ENCODE measurements around the gene ZBTB3. TPM values are rescaled to one million over a fixed set of nuclear protein-coding genes. Genes with fewer than 3 reads are reported as not detected.

Gene ZBTB3
- polyA plus RNA-seq, 2 of the 4 experiments (the other 2 are of a cell fraction) = 2.0 to 3.1 TPM

DNA sequence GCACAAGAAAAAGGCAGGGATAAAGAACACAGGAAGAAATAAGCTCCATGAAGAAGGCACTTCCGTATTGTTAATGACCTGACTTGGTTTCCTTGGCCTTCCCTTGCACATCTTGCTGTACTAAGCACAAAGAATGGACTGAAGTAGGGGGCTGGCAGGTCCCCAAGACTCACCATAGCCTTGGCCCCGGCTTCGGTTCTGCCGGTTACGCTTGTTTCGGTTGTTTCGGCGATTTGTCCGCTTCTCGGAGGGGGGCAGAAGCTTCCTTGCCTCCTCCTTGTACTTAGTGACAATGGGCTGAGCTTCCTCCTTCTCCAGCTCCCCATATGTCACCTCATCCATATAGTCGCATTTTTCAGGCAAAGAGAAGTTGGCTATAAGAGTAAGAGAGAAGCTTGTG is 37.1 kb downstream of the ZBTB3 start:
- DNase-seq (ENCODE audit: low read depth in 1 of 2, low spot score in 1 of 2) (no peak), ATAC-seq (no peak), FAIRE-seq (no peak)
- ChIA-PET POLR2A (interaction anchor here (2.0 kb wide), 1 partner anchor 11 kb away, joined by 14 read pairs; the partner anchor contains the start of genes HNRNPUL2 and TTC9C), CTCF (interaction anchor here (1.2 to 1.5 kb wide), 2 partner anchors 8 to 9 kb away, joined by 4 to 6 read pairs; partner anchors contain the start of genes BSCL2 and GNG3)
- 97% methylated on average over 11 of the region's 11 CpGs for WGBS (ENCODE audit: missing lambda C conversion rate)
- H3K4me2 ChIP-seq = no peak overlapping the region
- no peak for TF ChIP-seq CHD2 (IDR thresholded peaks at IDR 0.05; ENCODE audit: low read length, partially characterized antibody)
- TF ChIP-seq, protein P1, sequence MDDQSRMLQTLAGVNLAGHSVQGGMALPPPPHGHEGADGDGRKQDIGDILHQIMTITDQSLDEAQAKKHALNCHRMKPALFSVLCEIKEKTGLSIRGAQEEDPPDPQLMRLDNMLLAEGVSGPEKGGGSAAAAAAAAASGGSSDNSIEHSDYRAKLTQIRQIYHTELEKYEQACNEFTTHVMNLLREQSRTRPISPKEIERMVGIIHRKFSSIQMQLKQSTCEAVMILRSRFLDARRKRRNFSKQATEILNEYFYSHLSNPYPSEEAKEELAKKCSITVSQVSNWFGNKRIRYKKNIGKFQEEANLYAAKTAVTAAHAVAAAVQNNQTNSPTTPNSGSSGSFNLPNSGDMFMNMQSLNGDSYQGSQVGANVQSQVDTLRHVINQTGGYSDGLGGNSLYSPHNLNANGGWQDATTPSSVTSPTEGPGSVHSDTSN (IDR thresholded peaks at IDR 0.05) = no peak
- no peak for TF ChIP-seq KDM5A (IDR thresholded peaks at IDR 0.05)
- no peak for TF ChIP-seq POLR2A (IDR thresholded peaks at IDR 0.05; ENCODE audit: low read length)
- TF ChIP-seq, protein P2, sequence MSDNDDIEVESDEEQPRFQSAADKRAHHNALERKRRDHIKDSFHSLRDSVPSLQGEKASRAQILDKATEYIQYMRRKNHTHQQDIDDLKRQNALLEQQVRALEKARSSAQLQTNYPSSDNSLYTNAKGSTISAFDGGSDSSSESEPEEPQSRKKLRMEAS (IDR thresholded peaks at IDR 0.05) = no peak
- TF ChIP-seq KDM1A (IDR thresholded peaks at IDR 0.05; ENCODE audit: low read depth) = no peak
- no peak for TF ChIP-seq ZFP36 (IDR thresholded peaks at IDR 0.05; ENCODE audit: borderline replicate concordance, partially characterized antibody)
- TF ChIP-seq EHF (CRISPR knock-in tag; IDR thresholded peaks at IDR 0.05) = no peak
- TF ChIP-seq BHLHE40 (IDR thresholded peaks at IDR 0.05; ENCODE audit: low read depth, low read length) = no peak
- TF ChIP-seq JUNB (IDR thresholded peaks at IDR 0.05) = no peak
- no peak for TF ChIP-seq ESRRA (IDR thresholded peaks at IDR 0.05; ENCODE audit: borderline replicate concordance, low read length)
- no peak for TF ChIP-seq JUN (IDR thresholded peaks at IDR 0.05)
- TF ChIP-seq PHF8 (IDR thresholded peaks at IDR 0.05; ENCODE audit: borderline replicate concordance, low read depth) = no peak
- TF ChIP-seq, protein P3, sequence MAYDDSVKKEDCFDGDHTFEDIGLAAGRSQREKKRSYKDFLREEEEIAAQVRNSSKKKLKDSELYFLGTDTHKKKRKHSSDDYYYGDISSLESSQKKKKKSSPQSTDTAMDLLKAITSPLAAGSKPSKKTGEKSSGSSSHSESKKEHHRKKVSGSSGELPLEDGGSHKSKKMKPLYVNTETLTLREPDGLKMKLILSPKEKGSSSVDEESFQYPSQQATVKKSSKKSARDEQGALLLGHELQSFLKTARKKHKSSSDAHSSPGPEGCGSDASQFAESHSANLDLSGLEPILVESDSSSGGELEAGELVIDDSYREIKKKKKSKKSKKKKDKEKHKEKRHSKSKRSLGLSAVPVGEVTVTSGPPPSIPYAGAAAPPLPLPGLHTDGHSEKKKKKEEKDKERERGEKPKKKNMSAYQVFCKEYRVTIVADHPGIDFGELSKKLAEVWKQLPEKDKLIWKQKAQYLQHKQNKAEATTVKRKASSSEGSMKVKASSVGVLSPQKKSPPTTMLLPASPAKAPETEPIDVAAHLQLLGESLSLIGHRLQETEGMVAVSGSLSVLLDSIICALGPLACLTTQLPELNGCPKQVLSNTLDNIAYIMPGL (CRISPR knock-in tag; IDR thresholded peaks at IDR 0.05; ENCODE audit: borderline replicate concordance) = no peak
- TF ChIP-seq FOSB (CRISPR knock-in tag; IDR thresholded peaks at IDR 0.05) = no peak
- no peak for TF ChIP-seq HDAC2 (IDR thresholded peaks at IDR 0.05)
- no peak overlapping the region for H3K27ac ChIP-seq
- H3K9me3 ChIP-seq = no peaks in the 10 kb centered on the region
- no peak overlapping the region for H3K4me3 ChIP-seq
- peaks cover 35% of the 10 kb centered on the region for H3K4me1 ChIP-seq

DNA sequence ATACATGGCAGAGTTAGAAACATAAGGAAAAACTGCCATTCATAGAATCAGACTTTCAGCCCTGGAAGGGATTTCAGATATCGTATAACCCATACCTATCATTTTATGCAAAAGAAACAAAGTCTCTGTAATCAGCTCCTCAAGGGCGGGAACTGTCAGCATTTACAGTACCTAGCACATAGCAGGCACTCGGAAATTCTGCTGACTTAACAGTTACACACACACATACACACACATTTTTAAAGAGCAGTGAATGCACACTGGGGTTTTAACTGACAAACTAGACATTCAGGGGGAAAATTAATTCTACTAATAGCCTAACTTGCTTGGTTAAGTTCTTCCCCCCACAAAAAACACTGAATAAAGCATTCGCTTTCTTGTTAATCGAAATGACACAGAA is 37.8 kb downstream of the ZBTB3 start:
- POLR2A ChIA-PET = interaction anchor here (2.0 kb wide), 1 partner anchor 11 kb away, joined by 14 read pairs; the partner anchor contains the start of genes HNRNPUL2 and TTC9C
- 92% methylated on average over 5 of the region's 5 CpGs for WGBS (ENCODE audit: missing lambda C conversion rate)

DNA sequence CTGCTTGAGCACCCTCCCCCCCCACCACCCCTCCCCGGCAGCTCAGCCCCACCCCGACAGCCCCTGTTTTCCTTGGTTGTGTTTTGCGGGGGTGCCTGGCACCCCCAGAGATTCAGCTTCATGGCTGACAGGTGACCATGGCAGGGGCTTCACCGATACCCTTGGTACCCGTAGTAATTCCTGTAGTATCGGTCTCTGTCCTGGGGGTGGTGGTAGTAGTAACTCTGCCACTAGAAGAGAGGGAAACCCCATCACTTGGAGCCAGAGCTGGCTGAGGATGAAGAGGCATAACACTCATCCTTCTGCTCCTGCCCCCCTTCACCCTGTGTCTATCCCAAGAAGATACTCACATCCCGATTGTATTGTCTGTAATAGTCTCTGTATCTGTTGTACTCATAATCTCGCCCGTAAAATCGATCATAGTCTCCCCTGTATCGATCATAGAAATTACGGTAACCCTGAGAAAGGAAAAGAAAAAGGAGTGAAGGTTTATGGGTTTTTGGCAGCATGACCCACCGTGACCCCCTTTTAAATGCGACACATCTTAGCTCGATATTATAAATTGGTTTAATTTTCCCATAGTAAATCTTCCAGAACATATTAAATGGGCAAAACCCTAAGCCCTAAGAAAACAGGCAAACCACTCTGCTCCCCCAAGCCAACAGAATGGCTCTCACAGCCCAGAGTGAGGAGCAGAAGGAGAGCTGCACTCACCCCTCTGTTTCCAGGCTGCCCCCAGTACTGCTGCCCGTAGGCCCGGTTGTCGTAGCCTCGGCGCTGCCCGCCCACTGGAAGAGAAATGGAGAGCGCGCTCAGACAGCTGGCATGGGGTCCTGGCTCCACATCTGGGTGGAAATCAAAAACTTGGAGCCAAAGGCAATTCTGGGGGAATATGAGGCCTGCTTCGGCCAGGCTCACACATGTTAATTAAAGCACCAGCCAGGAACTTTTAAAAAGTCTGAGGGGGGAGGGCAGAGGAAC is 38.5 kb downstream of the ZBTB3 start:
- TF ChIP-seq KDM5A (IDR thresholded peaks at IDR 0.05) (no peak), GATA3 (IDR thresholded peaks at IDR 0.05; ENCODE audit: borderline replicate concordance) (no peak), KDM1A (IDR thresholded peaks at IDR 0.05; ENCODE audit: low read depth) (no peak)
- TF ChIP-seq, protein P4, sequence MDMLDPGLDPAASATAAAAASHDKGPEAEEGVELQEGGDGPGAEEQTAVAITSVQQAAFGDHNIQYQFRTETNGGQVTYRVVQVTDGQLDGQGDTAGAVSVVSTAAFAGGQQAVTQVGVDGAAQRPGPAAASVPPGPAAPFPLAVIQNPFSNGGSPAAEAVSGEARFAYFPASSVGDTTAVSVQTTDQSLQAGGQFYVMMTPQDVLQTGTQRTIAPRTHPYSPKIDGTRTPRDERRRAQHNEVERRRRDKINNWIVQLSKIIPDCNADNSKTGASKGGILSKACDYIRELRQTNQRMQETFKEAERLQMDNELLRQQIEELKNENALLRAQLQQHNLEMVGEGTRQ (IDR thresholded peaks at IDR 0.05) = no peak
- TF ChIP-seq, protein P5, sequence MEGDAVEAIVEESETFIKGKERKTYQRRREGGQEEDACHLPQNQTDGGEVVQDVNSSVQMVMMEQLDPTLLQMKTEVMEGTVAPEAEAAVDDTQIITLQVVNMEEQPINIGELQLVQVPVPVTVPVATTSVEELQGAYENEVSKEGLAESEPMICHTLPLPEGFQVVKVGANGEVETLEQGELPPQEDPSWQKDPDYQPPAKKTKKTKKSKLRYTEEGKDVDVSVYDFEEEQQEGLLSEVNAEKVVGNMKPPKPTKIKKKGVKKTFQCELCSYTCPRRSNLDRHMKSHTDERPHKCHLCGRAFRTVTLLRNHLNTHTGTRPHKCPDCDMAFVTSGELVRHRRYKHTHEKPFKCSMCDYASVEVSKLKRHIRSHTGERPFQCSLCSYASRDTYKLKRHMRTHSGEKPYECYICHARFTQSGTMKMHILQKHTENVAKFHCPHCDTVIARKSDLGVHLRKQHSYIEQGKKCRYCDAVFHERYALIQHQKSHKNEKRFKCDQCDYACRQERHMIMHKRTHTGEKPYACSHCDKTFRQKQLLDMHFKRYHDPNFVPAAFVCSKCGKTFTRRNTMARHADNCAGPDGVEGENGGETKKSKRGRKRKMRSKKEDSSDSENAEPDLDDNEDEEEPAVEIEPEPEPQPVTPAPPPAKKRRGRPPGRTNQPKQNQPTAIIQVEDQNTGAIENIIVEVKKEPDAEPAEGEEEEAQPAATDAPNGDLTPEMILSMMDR (IDR thresholded peaks at IDR 0.05) = no peak
- FAIRE-seq (no peak), ATAC-seq (peak in 1 of 2 experiments; percentile 43; a peak in 2 of 6 replicates), DNase-seq (ENCODE audit: low read depth in 1 of 2, low spot score in 1 of 2) (no peak)
- peaks cover 35% of the 10 kb centered on the region for H3K4me1 ChIP-seq
- ChIA-PET CTCF (interaction anchor here (0.9 to 3.0 kb wide), 8 partner anchors 8 to 291 kb away, joined by 3 to 11 read pairs (median 4); partner anchors contain the start of genes BSCL2, GNG3, TMEM179B and UQCC3), POLR2A (interaction anchor here (2.0 kb wide), 1 partner anchor 12 kb away, joined by 14 read pairs; the partner anchor contains the start of genes HNRNPUL2 and TTC9C)
- H3K4me2 ChIP-seq = no peak overlapping the region
- no peaks in the 10 kb centered on the region for H3K9me3 ChIP-seq
- no peak overlapping the region for H3K4me3 ChIP-seq
- WGBS (ENCODE audit: missing lambda C conversion rate) = 98% methylated on average over 21 of the region's 24 CpGs
- peak overlapping the region in 1 of 2 experiments; percentile 80; a peak in 2 of 6 replicates for H3K27ac ChIP-seq

More for the DNA sequence above, 37.8 kb downstream of the ZBTB3 start:
- no peaks in the 10 kb centered on the region for H3K9me3 ChIP-seq
- peaks cover 35% of the 10 kb centered on the region for H3K4me1 ChIP-seq
- DNase-seq (ENCODE audit: low read depth in 1 of 2, low spot score in 1 of 2) (no peak), FAIRE-seq (no peak), ATAC-seq (no peak)
- TF ChIP-seq MYC (IDR thresholded peaks at IDR 0.05; ENCODE audit: borderline replicate concordance, low read length) (no peak), SREBF2 (IDR thresholded peaks at IDR 0.05) (no peak), ZC3H11A (IDR thresholded peaks at IDR 0.05) (no peak), MAFK (IDR thresholded peaks at IDR 0.05; ENCODE audit: partially characterized antibody) (peak; percentile 91)
- H3K27ac ChIP-seq = no peak overlapping the region
- H3K4me3 ChIP-seq = no peak overlapping the region
- CTCF ChIA-PET = interaction anchor here (0.9 to 1.5 kb wide), 3 partner anchors 8 to 22 kb away, joined by 4 to 6 read pairs (median 6); partner anchors contain the start of genes BSCL2 and GNG3
- H3K4me2 ChIP-seq = no peak overlapping the region
